MG63 (cell line): ENCODE data around the gene KCNIP1. TPM values are rescaled to one million over a fixed set of nuclear protein-coding genes. Genes with fewer than 3 reads are reported as not detected.

Source experiments
- DNase-seq: peaks from one replicate; pipeline ENCODE4 v3.0.0-alpha.2; 2020
- H3K27me3 ChIP-seq: fragments of 250-450 bp; sonication (Bioruptor Pico); 2 replicates; pipeline ENCODE4 v1.5.1; 2020; ENCODE audit warnings: mild to moderate bottlenecking, moderate library complexity
- H3K36me3 ChIP-seq: fragments of 250-450 bp; sonication (Bioruptor Pico); 2 replicates; pipeline ENCODE4 v1.5.1; 2020; ENCODE audit warnings: mild to moderate bottlenecking, moderate library complexity
- H3K4me3 ChIP-seq: fragments of 250-450 bp; sonication (Bioruptor Pico); 2 replicates; pipeline ENCODE4 v1.5.1; 2020; ENCODE audit warnings: mild to moderate bottlenecking, moderate library complexity
- H3K9me3 ChIP-seq: fragments of 250-450 bp; sonication (Bioruptor Pico); 2 replicates; pipeline ENCODE4 v1.5.1; 2020; ENCODE audit warnings: mild to moderate bottlenecking, moderate library complexity
- total RNA-seq: library from RNA; depleted of rRNA; stranded (reverse); fragments of >200 nt; shearing (Covaris generic); gene quantifications from 2 replicates; pipeline ENCODE4 v1.2.3, GENCODE V29; 2014; ENCODE audit warnings: low replicate concordance

KCNIP1 gene
- total RNA-seq, 1 experiment from 2014 or later, result 0.43 TPM

DNA sequence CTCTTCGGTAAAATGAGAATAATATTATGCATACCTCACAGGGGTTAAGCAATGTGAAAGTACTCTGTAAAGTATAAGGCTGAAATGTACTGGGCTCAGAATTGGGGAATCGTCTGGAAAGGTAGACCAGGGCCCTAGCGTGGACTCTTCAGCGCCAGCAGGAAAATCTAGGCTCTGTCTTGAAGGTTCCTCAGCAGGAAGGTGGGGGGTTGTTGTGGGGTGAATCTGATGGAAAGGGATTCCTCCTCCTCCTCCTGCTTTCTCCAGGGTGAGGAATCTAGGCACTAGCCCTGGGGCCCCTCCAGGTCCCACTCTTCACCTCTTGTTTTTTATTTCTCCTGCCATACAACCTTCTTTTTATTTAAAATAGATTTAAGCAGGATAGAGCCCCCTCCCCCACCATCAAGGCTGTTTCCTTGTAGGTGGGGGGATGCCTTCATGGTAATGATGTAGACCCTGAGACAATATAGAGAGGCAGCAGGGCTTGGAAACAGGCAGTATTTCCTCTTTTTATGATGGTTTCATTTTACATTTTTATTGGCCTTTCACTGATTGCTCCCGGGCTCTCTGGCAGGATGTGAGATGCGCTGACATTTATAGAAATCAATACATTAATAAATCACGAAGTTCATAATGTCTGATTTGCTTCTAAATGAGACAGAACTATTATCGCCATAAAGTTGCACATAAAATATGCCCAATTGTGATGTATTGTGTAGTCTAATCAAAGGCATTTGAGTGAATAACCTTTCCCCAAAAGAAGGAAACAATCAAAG is 200.8 kb downstream of the KCNIP1 start:
- Histone ChIP-seq H3K27me3 (peaks cover 77% of the 10 kb centered on the region), H3K9me3 (peaks cover 3% of the 10 kb centered on the region; the same call in 1 of the 2 replicates), H3K36me3 (no peaks in the 10 kb centered on the region), H3K4me3 (no peak overlapping the region)
- DNase-seq, result no peak

- no peak for DNase-seq
- Histone ChIP-seq H3K4me3 (no peak overlapping the region), H3K27me3 (peaks cover 69% of the 10 kb centered on the region), H3K36me3 (no peaks in the 10 kb centered on the region), H3K9me3 (peaks cover 3% of the 10 kb centered on the region; the same call in 1 of the 2 replicates)
Observed at GRCh38 chr5:170709640-170710039, 205.8 kb downstream of the KCNIP1 start.

GRCh38 chr5:170711300-170711699 is 207.5 kb downstream of the KCNIP1 start:
- Histone ChIP-seq H3K36me3 (no peaks in the 10 kb centered on the region), H3K9me3 (peaks cover 3% of the 10 kb centered on the region; the same call in 1 of the 2 replicates), H3K27me3 (peaks cover 70% of the 10 kb centered on the region), H3K4me3 (no peak overlapping the region)
- DNase-seq, result no peak

GRCh38 chr5:170715141-170715540 is 211.3 kb downstream of the KCNIP1 start:
- DNase-seq, result no peak
- no peaks in the 10 kb centered on the region for H3K9me3 ChIP-seq
- peaks cover 67% of the 10 kb centered on the region for H3K27me3 ChIP-seq
- no peaks in the 10 kb centered on the region for H3K36me3 ChIP-seq
- no peak overlapping the region for H3K4me3 ChIP-seq

- no peaks in the 10 kb centered on the region for H3K36me3 ChIP-seq
- no peak for DNase-seq
- no peak overlapping the region for H3K4me3 ChIP-seq
- peaks cover 73% of the 10 kb centered on the region for H3K27me3 ChIP-seq
- H3K9me3 ChIP-seq, result no peaks in the 10 kb centered on the region
Observed at GRCh38 chr5:170716396-170716795, 212.6 kb downstream of the KCNIP1 start.

GRCh38 chr5:170719551-170719950 is 215.7 kb downstream of the KCNIP1 start:
- Histone ChIP-seq H3K9me3 (no peaks in the 10 kb centered on the region), H3K4me3 (no peak overlapping the region), H3K27me3 (peaks cover 54% of the 10 kb centered on the region), H3K36me3 (no peaks in the 10 kb centered on the region)
- DNase-seq, result no peak

DNA sequence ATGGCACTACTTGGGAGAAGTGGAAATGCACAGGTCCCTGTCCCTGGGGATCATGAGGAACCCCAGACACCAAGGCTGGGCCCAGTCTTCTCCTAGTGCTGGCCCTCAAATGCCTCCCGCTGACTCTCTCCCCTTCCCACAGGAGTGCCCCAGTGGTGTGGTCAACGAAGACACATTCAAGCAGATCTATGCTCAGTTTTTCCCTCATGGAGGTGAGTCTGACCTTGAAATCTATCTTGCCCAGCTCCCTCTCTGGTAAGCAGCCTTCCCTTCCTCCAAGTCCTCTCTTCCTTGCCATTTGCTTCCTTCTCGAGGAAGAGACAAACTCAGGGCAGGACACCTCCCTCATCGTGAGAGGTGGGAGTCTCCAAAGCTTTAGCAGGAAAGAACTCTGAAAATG is 216.4 kb downstream of the KCNIP1 start:
- H3K9me3 ChIP-seq, result no peaks in the 10 kb centered on the region; the same call in 1 of the 2 replicates
- no peak overlapping the region for H3K4me3 ChIP-seq
- peaks cover 54% of the 10 kb centered on the region for H3K27me3 ChIP-seq
- no peak for DNase-seq
- H3K36me3 ChIP-seq, result no peaks in the 10 kb centered on the region

GRCh38 chr5:170720984-170721383 is 217.2 kb downstream of the KCNIP1 start:
- DNase-seq, result no peak
- no peak overlapping the region for H3K4me3 ChIP-seq
- no peaks in the 10 kb centered on the region for H3K36me3 ChIP-seq
- peaks cover 46% of the 10 kb centered on the region for H3K27me3 ChIP-seq
- H3K9me3 ChIP-seq, result no peaks in the 10 kb centered on the region; the same call in 1 of the 2 replicates

DNA sequence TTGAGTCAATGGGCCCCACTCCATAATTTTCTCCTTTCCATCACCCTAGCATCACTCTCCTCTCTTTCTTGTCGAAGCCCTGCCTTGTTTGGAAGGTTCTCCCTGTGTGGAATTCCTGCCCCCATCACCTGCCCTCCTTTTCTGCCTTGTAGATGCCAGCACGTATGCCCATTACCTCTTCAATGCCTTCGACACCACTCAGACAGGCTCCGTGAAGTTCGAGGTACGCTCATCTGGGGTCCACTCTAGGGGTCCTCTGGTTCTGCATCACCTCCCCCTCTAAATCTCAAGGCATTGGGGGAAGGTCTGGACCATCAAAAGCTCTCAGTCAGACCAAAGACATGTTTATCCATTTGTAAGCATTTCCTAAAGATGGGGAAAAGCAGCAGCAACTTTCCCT is 217.9 kb downstream of the KCNIP1 start:
- Histone ChIP-seq H3K4me3 (no peak overlapping the region), H3K27me3 (peaks cover 43% of the 10 kb centered on the region), H3K9me3 (no peaks in the 10 kb centered on the region; the same call in 1 of the 2 replicates), H3K36me3 (no peaks in the 10 kb centered on the region)
- DNase-seq, result no peak

DNA sequence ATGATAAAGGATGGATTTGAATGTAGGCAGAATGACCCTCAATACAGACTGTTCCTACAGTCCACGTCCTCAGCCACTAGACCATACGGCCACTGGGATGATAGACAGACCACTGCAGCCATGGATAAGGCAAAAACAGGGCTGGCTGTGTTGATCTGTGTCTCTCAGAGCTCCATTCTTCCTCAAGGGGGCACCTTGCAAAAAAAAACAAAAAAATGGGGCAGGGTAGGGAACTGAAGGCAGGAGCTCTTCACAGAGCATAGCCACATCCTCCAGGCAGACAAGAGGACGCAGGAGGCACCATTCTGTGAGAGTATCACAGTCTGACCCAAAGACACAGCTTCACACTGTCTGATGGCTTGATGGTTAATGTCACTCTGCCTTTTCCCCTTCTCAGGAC is 218.5 kb downstream of the KCNIP1 start:
- H3K36me3 ChIP-seq, result no peaks in the 10 kb centered on the region
- DNase-seq, result no peak
- H3K4me3 ChIP-seq, result no peak overlapping the region
- H3K27me3 ChIP-seq, result peaks cover 41% of the 10 kb centered on the region
- no peaks in the 10 kb centered on the region; the same call in 1 of the 2 replicates for H3K9me3 ChIP-seq

- no peak overlapping the region for H3K4me3 ChIP-seq
- peaks cover 54% of the 10 kb centered on the region for H3K27me3 ChIP-seq
- H3K9me3 ChIP-seq, result peaks cover 8% of the 10 kb centered on the region
- no peaks in the 10 kb centered on the region for H3K36me3 ChIP-seq
- DNase-seq, result no peak
Observed at GRCh38 chr5:170731052-170731451, 227.2 kb downstream of the KCNIP1 start.

GRCh38 chr5:170732685-170733084 is 228.9 kb downstream of the KCNIP1 start:
- no peak overlapping the region for H3K4me3 ChIP-seq
- H3K27me3 ChIP-seq, result peaks cover 47% of the 10 kb centered on the region
- peaks cover 8% of the 10 kb centered on the region for H3K9me3 ChIP-seq
- no peak for DNase-seq
- no peaks in the 10 kb centered on the region for H3K36me3 ChIP-seq

- DNase-seq, result no peak
- Histone ChIP-seq H3K4me3 (no peak overlapping the region), H3K27me3 (peaks cover 19% of the 10 kb centered on the region), H3K9me3 (peaks cover 8% of the 10 kb centered on the region), H3K36me3 (no peaks in the 10 kb centered on the region)
Observed at GRCh38 chr5:170736966-170737365, 233.1 kb downstream of the KCNIP1 start.

DNA sequence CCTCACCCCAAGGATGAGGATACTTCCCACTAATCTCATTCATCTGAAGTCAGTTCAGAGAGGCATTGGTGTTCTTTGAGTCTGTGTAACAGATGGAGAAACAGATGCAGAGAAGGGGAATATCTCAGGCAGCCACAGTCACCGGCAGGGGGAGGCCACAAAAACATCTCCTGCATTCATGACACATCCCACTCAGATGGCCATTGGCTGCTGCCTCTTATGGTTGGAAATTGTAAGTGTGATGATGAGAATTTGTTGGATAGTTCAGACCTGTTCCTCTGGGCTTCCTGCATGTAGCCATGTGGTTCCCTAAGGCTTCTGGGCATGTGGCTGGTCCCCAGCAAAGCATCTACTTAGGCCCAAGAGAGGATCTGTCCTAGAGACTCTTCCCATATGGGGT is 233.8 kb downstream of the KCNIP1 start:
- no peak for DNase-seq
- no peaks in the 10 kb centered on the region for H3K36me3 ChIP-seq
- H3K27me3 ChIP-seq, result peaks cover 15% of the 10 kb centered on the region
- H3K9me3 ChIP-seq, result peaks cover 8% of the 10 kb centered on the region
- no peak overlapping the region for H3K4me3 ChIP-seq

DNA sequence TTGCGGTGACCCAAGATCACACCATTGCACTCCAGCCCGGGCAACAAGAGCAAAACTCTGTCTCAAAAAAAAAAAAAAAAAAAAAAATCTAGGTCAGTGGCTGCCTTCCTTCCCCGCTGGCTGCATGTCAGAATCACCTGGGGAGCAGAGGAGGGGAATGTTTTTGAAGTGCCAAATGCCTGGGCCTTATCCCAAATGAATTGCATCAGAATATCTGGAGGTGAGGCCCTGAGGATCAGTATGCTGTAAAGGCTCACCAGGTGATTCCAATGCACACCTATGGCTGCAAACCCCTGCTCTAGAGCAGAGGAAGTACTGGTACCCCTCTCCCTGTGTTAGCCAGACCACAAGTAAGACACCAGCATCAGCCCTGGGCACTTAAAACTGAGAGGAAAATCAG is 235.0 kb downstream of the KCNIP1 start:
- Histone ChIP-seq H3K36me3 (no peaks in the 10 kb centered on the region), H3K27me3 (peaks cover 19% of the 10 kb centered on the region), H3K9me3 (peaks cover 8% of the 10 kb centered on the region), H3K4me3 (no peak overlapping the region)
- DNase-seq, result no peak

DNA sequence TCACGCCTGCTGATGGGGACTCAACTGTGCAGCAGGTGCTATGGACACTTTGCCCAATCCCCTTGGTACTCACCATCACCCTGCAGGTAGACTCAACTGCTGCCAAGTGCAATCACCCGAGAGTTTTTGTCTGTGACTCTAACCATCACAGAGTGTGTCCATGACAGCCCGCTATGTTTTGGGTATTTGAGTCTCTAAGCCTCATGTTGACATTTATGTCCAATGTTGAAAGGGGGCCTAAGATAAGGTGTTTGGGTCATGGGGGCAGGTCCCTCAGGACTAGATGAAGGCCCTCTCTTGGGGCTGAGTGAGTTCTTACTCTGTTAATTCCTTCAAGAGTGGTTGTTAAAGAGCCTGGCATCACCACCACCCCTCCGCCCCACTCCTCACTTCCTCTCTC is 235.6 kb downstream of the KCNIP1 start:
- peaks cover 24% of the 10 kb centered on the region for H3K27me3 ChIP-seq
- no peaks in the 10 kb centered on the region for H3K36me3 ChIP-seq
- no peak for DNase-seq
- peaks cover 8% of the 10 kb centered on the region for H3K9me3 ChIP-seq
- no peak overlapping the region for H3K4me3 ChIP-seq

GRCh38 chr5:170740551-170741205 is 236.9 kb downstream of the KCNIP1 start:
- Histone ChIP-seq H3K27me3 (peaks cover 21% of the 10 kb centered on the region), H3K36me3 (no peaks in the 10 kb centered on the region), H3K9me3 (peaks cover 2% of the 10 kb centered on the region), H3K4me3 (no peak overlapping the region)
- DNase-seq, result no peak

- DNase-seq, result no peak
- no peaks in the 10 kb centered on the region for H3K36me3 ChIP-seq
- H3K4me3 ChIP-seq, result no peak overlapping the region
- H3K9me3 ChIP-seq, result no peaks in the 10 kb centered on the region
- H3K27me3 ChIP-seq, result peaks cover 15% of the 10 kb centered on the region
Observed at GRCh38 chr5:170741801-170742200, 238.0 kb downstream of the KCNIP1 start.
